Left cardiac atrium (tissue), 4 donors: ENCODE measurements around the gene HNRNPUL2. TPM values are rescaled to one million over a fixed set of nuclear protein-coding genes. Genes with fewer than 3 reads are reported as not detected.
"Not testable (repeated sequence)": the region's sequence is repeated elsewhere in the genome, so short reads cannot be mapped to it uniquely, and the experiment has no call there.

Source experiments
- ATAC-seq, 2 donors: fragments of 200-7000 bp; cut with Tn5 transposase; one replicate each; pipeline ENCODE4 v1.9.1; 2020; ENCODE audit warnings: mild to moderate bottlenecking in 2 of 2, moderate library complexity in 2 of 2
- DNase-seq: peaks from one replicate; pipeline ENCODE4 v3.0.0-alpha.2; 2020
- intact Hi-C, 2 donors: fragments of 100-400 bp; cut with DNase I; formaldehyde crosslinking; loops; one replicate each; pipeline versions ENCODE4 v1.14.1 to v1.15.1; 2022 to 2023
- total RNA-seq, 2 donors: library from RNA; stranded (reverse); fragmentation: NEBNext Ultra II Directional; extraction: Animal tissue kit (Norgen Biotek cat#: 25700); gene quantifications; one replicate each; pipeline ENCODE4 v1.2.1, GENCODE V29; 2021
- donor health status: DM: no; HTN: yes; CAD: no.
- donor health status: DM: no; HTN: yes; CAD: no; lungs with severe emphysema.
- donor health status: DM: yes; HTN: yes; CAD: no.
- donor health status: Dilated cardiomyopathy.

HNRNPUL2 gene
- total RNA-seq, 2 donors from 2014 or later = 31.0 to 36.2 TPM

DNA sequence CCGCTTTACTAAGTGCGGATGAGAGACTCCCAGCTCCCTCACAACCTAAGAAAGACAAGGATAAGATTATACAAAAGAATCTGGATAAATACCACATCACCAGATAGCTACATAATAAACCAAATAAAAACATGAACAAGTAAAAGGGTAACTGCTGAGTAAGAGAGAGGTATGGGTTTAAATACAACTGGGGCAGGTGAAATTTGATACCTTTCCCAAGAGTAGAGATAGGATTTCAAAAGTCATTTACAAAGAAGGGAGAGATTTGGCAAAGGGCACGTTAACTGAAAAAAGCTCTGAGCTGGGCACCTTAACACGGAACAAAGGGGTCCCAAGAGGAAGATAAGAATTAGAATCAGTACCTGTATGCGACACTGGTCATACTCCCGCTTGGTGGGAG is 50.1 kb downstream of the HNRNPUL2 start:
- DNase-seq = no peak
- intact Hi-C loops = no loop called here
- no peak for ATAC-seq

DNA sequence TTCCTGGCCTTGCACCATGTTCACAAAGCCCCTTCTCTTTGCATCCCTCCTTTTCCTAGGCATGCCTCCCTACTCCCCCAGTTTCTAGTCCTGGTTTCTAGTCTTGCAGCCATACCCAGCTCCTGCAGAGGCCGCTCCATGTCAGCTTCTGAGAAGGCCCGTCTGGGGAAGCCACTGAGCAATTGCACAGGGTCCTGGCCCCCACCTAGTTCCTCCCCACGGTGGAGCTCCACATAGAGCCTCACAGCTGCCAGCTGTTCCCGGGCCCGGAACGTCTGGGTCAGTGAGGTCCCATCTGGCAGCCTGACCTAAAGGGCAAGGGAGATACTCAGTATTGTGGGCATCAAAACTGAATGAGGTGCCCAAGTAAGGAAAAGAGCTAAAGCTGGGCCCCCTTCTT is 50.6 kb downstream of the HNRNPUL2 start:
- ATAC-seq (no peak), DNase-seq (no peak)
- intact Hi-C loops = no loop called here

DNA sequence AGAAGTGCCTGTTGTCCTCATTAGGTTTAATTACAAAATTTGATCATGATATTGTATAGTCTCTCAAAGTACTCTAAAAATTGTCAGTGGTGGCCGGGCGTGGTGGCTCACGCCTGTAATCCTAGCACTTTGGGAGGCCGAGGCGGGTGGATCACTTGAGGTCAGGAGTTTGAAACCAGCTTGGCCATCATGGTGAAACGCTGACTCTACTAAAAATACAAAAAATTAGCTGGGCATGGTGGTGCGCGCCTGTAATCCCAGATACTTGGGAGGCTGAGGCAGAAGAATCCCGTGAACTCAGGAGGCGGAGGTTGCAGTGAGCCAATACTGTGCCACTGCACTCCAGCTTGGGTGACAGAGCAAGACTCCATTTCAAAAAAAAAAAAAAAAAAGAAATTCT is 51.8 kb downstream of the HNRNPUL2 start:
- intact Hi-C loops, DNase-seq, ATAC-seq: not testable (repeated sequence)

DNA sequence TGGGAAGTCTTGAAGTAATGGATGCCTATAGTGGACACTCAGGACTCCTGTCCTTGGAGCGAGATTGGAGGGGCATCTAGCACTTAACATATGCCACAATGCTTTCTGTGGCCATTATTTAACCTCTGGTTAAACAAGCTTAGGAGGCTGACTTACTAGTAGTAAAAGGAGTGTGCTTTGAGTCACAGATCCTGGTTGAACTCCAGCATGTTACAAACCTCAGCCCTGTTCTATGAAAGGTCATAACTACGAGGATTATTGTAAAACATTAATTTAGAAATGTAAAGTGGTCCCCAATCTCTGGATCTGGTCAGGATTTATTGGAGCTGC is 54.1 kb downstream of the HNRNPUL2 start:
- ATAC-seq = no peak
- intact Hi-C loops = no loop called here
- DNase-seq = no peak

DNA sequence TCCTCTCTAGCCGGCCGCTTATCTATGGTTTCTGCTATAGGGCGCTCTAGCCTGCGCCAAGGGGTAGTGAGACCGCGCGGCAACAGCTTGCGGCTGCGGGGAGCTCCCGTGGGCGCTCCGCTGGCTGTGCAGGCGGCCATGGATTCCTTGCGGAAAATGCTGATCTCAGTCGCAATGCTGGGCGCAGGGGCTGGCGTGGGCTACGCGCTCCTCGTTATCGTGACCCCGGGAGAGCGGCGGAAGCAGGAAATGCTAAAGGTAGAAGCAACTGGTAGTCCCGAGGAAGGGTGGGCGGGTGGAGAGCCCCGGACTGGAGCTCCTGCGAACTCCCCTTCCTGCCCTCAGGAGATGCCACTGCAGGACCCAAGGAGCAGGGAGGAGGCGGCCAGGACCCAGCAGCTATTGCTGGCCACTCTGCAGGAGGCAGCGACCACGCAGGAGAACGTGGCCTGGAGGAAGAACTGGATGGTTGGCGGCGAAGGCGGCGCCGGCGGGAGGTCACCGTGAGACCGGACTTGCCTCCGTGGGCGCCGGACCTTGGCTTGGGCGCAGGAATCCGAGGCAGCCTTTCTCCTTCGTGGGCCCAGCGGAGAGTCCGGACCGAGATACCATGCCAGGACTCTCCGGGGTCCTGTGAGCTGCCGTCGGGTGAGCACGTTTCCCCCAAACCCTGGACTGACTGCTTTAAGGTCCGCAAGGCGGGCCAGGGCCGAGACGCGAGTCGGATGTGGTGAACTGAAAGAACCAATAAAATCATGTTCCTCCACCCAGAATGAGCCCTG is 55.5 kb downstream of the HNRNPUL2 start, which contains the start of the genes LBHD1 and UQCC3:
LBHD1 (minus strand) TSS at position 660 of the 782 bp plus-strand sequence. CDS start 2,236 bp downstream, outside the sequence.
UQCC3 (plus strand) TSS at position 66 of the 782 bp plus-strand sequence; CDS start at position 139, 73 bp downstream.
- ATAC-seq = peak; percentile 87 to 88
- DNase-seq = peak; percentile 79
- intact Hi-C loops = no loop called here

DNA sequence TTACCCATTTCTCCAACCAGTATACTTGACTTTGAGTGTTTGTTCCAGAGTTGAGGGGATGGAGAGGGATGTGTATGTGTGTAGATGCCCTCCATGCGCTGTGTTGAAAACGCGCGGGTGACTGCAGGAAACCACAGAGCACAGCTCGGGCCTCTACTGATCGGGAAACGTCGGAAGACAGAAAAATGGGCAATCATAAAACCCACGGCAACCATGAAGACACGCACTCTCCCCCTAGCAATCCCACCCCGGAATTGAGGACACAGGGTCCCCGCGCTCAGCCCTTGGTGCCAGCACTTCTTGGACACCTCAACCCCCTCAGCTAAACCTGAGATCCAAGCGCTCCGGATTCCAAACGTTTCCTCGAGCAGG is 56.0 kb downstream of the HNRNPUL2 start:
- ATAC-seq (peak; percentile 32 to 41), DNase-seq (no peak)
- intact Hi-C loops = no loop called here

DNA sequence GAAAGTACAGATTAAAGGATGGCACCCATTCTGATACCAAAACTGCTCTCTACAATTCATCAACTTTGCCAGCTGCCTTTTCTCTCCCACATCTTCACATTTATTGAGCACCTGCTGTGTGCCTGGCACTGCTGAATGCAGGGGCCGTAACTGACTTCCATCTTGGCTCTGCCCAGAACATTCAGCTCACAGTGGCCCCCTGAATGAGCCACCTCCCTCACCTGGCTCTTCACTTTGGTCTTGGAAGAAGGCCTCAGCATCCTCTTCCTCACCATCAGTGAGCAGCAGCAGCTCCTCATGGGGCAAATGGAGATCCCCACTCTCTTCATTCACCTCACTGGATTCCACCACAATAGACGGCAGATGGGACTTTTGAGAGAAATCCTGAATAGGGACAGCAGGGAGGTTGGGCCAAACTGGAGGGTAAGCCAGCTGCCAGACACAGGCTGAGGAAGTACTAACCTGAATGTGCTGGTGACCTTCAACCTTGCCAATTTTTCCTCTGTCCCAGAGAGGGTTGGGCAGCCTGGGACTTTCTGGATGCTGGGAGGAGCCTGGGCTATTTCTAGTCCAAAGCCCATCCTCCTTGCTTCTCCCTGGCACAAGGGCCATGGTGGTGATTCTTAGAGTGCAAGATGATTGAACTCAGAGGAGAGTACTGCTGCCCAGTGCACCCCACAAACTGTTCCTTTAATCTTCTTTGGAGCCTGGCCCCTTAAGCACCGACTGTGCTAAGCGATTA is 57.7 kb downstream of the HNRNPUL2 start:
- no peak for ATAC-seq
- intact Hi-C loops = no loop called here
- no peak for DNase-seq

DNA sequence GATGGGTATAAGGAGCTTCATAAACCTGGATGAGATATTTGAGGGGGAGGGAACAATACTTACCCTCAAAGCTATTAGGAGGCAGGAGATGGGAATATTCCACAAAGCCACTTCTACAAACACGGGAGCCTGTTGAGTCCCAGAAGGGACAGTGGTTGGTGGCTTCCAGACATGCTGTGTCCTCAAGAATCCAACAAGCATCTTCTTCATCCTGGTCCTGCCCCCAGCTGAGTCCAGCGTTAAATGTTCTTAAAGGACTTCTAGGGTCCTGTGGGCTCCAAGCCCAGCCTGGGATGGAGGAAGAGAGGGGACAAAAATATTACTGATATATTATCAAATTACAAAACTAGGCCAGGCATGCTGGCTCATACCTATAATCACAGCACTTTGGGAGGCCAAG is 59.8 kb downstream of the HNRNPUL2 start:
- intact Hi-C loops = no loop called here
- DNase-seq = no peak
- ATAC-seq = no peak

DNA sequence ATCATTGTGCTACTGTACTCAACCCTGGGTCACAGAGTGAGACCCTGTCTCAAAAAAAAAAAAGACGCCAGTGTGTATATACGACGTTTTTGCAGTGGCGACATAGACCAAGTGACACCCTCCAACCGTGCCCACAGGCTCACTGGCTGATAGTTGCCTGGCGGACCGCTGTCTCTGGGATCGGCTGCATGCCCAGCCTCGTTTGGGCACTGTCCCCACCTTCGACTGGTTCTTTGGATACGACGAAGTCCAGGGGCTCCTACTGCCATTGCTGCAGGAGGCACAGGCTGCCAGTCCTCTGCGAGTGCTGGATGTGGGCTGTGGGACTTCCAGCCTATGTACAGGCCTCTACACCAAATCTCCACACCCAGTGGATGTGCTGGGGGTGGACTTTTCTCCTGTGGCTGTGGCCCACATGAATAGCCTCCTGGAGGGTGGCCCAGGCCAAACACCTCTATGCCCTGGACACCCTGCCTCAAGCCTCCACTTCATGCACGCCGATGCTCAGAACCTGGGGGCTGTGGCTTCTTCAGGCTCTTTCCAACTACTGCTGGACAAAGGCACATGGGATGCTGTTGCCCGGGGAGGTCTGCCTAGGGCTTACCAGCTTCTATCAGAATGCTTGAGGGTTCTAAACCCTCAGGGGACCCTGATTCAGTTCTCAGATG is 60.9 kb downstream of the HNRNPUL2 start:
- ATAC-seq = no peak
- no peak for DNase-seq
- intact Hi-C loops = no loop called here

DNA sequence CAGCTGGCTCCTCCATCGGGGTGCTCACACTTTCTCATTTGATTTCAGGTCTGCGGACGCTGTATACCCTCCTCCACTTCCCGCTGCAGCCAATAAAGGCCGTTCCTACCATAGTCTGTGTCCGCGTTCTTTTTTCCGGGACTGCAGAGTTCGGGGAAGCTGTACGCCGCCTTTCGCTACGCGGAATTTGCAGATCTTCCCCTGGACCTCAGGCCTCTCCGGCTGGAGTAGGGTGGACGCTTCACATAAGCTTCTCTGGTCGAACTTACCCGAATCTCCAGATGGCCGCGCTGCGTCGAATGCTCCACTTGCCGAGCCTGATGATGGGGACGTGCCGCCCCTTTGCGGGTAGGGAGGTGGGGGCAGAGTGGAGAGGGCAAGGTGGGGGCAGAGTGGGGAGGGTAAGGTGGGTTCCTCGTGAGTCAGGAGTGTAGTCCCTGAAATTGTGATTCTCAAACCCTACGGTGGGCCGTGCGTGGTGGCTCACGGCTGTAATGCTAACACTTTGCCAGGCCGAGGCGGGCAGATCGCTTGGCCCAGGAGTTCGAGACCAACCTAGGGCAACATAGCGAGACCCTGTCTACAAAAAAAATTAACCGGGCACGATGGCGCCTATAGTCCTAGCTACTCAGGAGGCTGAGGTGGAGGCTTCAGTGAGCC is 61.5 kb downstream of the HNRNPUL2 start:
- peak; percentile 57 for DNase-seq
- intact Hi-C loops = no loop called here
- peak; percentile 51 to 52 for ATAC-seq

DNA sequence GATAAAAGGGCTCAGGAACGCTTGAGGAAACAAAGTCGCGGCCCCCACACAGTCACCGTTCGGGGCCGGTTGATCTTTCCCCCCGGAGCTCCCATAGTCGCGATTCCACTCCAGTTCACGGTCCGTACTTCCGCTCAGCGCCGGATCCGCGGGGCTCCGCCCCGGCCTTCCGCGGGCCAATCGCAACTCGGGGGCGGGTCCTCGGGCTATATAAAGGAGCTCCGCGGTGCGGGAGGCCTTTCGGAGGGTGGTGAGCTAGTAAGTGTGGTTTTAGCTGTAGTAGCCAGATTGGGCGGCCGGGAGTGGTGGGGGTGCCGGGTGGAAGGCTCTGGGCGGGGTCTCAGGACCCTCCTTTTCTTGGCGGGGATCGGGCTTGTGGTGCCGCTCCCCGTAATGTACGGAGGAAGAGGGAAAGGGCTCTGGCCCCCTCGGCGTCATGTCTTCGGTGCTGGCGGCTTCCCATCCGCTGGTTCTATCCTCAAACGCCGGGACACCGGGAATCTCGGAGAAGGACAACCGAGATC is 62.1 kb downstream of the HNRNPUL2 start, which contains the start of the genes C11orf98 and CSKMT:
C11orf98 (minus strand) TSS at position 136 of the 524 bp plus-strand sequence; CDS start at position 95, 41 bp downstream.
CSKMT (plus strand) TSS at position 238 of the 524 bp plus-strand sequence. CDS start 568 bp downstream, outside the sequence.
- DNase-seq (peak; percentile 95), ATAC-seq (peak; percentile 97 to 98)
- intact Hi-C loops = no loop called here

DNA sequence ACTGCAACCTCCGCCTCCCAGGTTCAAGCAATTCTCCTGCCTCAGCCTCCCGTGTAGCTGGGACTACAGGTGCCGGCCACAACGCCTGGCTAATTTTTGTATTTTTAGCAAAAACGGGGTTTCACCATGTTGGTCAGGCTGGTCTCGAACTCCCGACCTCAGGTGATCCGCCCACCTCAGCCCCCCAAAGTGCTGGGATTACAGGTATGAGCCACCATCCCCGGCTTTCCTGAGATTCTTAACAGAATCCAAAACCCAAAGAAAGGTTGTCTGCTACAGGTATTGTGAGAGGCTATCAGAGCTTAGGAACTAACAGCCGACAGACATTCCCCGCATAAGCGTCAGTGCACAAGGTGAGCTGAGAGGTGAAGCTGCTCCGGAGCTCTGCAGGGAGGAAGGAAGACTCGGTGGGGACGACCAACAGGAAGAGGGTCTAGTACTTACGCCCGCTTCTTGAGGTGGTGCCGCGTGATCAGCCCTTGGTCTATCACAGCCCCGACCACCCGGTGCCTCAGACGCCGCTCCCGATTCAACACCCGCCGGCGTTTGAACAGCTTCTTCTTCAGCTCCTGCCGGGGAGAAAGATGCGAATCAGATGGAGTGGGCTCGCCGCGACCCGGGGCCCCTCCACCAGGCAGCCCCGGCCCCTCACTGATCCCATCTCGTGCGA is 62.7 kb downstream of the HNRNPUL2 start:
- intact Hi-C loops = no loop called here
- no peak for DNase-seq
- ATAC-seq = peak; percentile 41 to 54

Other genes with a start within 250 kb of the HNRNPUL2 start
- 100 to 1,000 TPM; 329 to 404 TPM for gene AHNAK, start 180.7 kb downstream of the HNRNPUL2 start, total RNA-seq
- 100 to 1,000 TPM; 833 to 894 TPM for gene EEF1G, start 153.6 kb downstream of the HNRNPUL2 start, total RNA-seq
- 10 to 100 TPM in 1 of 2 donors, 1 to 10 TPM in 1; 9.6 to 11.5 TPM for gene TUT1, start 135.9 kb downstream of the HNRNPUL2 start, total RNA-seq
- gene MTA2, start 125.6 kb downstream of the HNRNPUL2 start, total RNA-seq = 10 to 100 TPM; 38.1 to 60.6 TPM
- gene EML3, start 114.7 kb downstream of the HNRNPUL2 start, total RNA-seq = 10 to 100 TPM; 29.1 to 46.8 TPM
- gene ROM1, start 114.2 kb downstream of the HNRNPUL2 start, total RNA-seq = 1 to 10 TPM; 3.7 to 3.8 TPM
- gene B3GAT3, start 105.5 kb downstream of the HNRNPUL2 start, total RNA-seq = 10 to 100 TPM; 20.5 to 22.4 TPM
- 100 to 1,000 TPM; 130 to 136 TPM for gene GANAB, start 80.8 kb downstream of the HNRNPUL2 start, total RNA-seq
- gene INTS5, start 74.2 kb downstream of the HNRNPUL2 start, total RNA-seq = 10 to 100 TPM; 11.0 to 13.8 TPM
- gene C11orf98, start 62.2 kb downstream of the HNRNPUL2 start, total RNA-seq = 10 to 100 TPM; 33.9 to 41.1 TPM
- gene CSKMT, start 62.1 kb downstream of the HNRNPUL2 start, total RNA-seq = 10 to 100 TPM in 1 of 2 donors, 1 to 10 TPM in 1; 6.6 to 10.0 TPM
- 1 to 10 TPM; 6.2 to 7.0 TPM for gene UQCC3, start 55.8 kb downstream of the HNRNPUL2 start, total RNA-seq
- 1 to 10 TPM; 4.0 to 4.1 TPM for gene LBHD1, start 55.2 kb downstream of the HNRNPUL2 start, total RNA-seq
- gene UBXN1, start 48.4 kb downstream of the HNRNPUL2 start, total RNA-seq = 10 to 100 TPM; 70.7 to 71.8 TPM
- 1 to 10 TPM; 6.1 to 7.3 TPM for gene LRRN4CL, start 37.9 kb downstream of the HNRNPUL2 start, total RNA-seq
- gene BSCL2, start 20.0 kb downstream of the HNRNPUL2 start, total RNA-seq = 10 to 100 TPM; 16.8 to 26.7 TPM
- gene GNG3, start 19.8 kb downstream of the HNRNPUL2 start, total RNA-seq = not detected
- 10 to 100 TPM; 14.0 to 15.9 TPM for gene TTC9C, start 1.0 kb upstream of the HNRNPUL2 start, total RNA-seq
- 10 to 100 TPM in 1 of 2 donors, 1 to 10 TPM in 1; 7.2 to 10.5 TPM for gene ZBTB3, start 26.7 kb upstream of the HNRNPUL2 start, total RNA-seq
- 10 to 100 TPM; 32.0 to 39.9 TPM for gene POLR2G, start 34.1 kb upstream of the HNRNPUL2 start, total RNA-seq
- gene TAF6L, start 43.9 kb upstream of the HNRNPUL2 start, total RNA-seq = 10 to 100 TPM in 1 of 2 donors, 1 to 10 TPM in 1; 8.1 to 11.0 TPM
- 10 to 100 TPM; 20.6 to 22.4 TPM for gene TMEM179B, start 59.9 kb upstream of the HNRNPUL2 start, total RNA-seq
- 10 to 100 TPM; 12.0 to 17.6 TPM for gene TMEM223, start 64.5 kb upstream of the HNRNPUL2 start, total RNA-seq
- gene NXF1, start 78.0 kb upstream of the HNRNPUL2 start, total RNA-seq = 10 to 100 TPM; 40.5 to 45.6 TPM
- 10 to 100 TPM; 22.1 to 23.2 TPM for gene STX5, start 104.6 kb upstream of the HNRNPUL2 start, total RNA-seq
- gene TEX54, start 105.4 kb upstream of the HNRNPUL2 start, total RNA-seq = not detected
- gene WDR74, start 112.1 kb upstream of the HNRNPUL2 start, total RNA-seq = 10 to 100 TPM; 24.6 to 32.2 TPM
- 10 to 100 TPM; 45.2 to 91.2 TPM for gene SLC3A2, start 153.4 kb upstream of the HNRNPUL2 start, total RNA-seq
- not detected for gene CHRM1, start 193.9 kb upstream of the HNRNPUL2 start, total RNA-seq